ENCODE results near the gene MLN. TPM values are rescaled to one million over a fixed set of nuclear protein-coding genes. Genes with fewer than 3 reads are reported as not detected.

MLN gene
- total RNA-seq, 2 experiments from 2014 or later, result not detected

- H3K27ac Mint-ChIP-seq, result no peak overlapping the region
- no peaks in the 10 kb centered on the region for H3K9me3 Mint-ChIP-seq
- H3K4me3 Mint-ChIP-seq, result no peak overlapping the region
- peaks cover 5% of the 10 kb centered on the region for H3K36me3 Mint-ChIP-seq (ENCODE audit: low read depth)
- H3K27me3 Mint-ChIP-seq (ENCODE audit: low read depth), result no peaks in the 10 kb centered on the region
- peaks cover 29% of the 10 kb centered on the region for H3K4me1 Mint-ChIP-seq (ENCODE audit: low read depth)
- DNase-seq, result no peak
- intact Hi-C loops (cut with micrococcal nuclease), result no loop called here
- CTCF ChIA-PET, result no interaction called here
Observed at GRCh38 chr6:33790379-33790778, 13.4 kb downstream of the MLN start.

GRCh38 chr6:33789550-33789895 lies 14.3 kb downstream of the MLN start:
- peak overlapping the region; percentile 61 for H3K27ac Mint-ChIP-seq
- no peak for DNase-seq
- no peaks in the 10 kb centered on the region for H3K9me3 Mint-ChIP-seq
- no peaks in the 10 kb centered on the region for H3K27me3 Mint-ChIP-seq (ENCODE audit: low read depth)
- H3K36me3 Mint-ChIP-seq (ENCODE audit: low read depth), result peaks cover 11% of the 10 kb centered on the region
- peaks cover 37% of the 10 kb centered on the region for H3K4me1 Mint-ChIP-seq (ENCODE audit: low read depth)
- intact Hi-C loops (cut with micrococcal nuclease), result loop anchor here (2.0 to 10.0 kb wide), 5 partner anchors 67 to 905 kb away; partner anchors contain the start of genes ILRUN, PFDN6, UQCC2 and WDR46
- H3K4me3 Mint-ChIP-seq, result peak overlapping the region; percentile 68
- CTCF ChIA-PET, result no interaction called here

GRCh38 chr6:33788694-33789549 lies 14.9 kb downstream of the MLN start, which contains the start of gene LEMD2:
Gene LEMD2, minus strand, starts transcription at chr6:33789130. Its CDS starts 14 bp downstream, at chr6:33789116.
- Mint-ChIP-seq H3K36me3 (ENCODE audit: low read depth) (peaks cover 15% of the 10 kb centered on the region), H3K27me3 (ENCODE audit: low read depth) (no peaks in the 10 kb centered on the region), H3K9me3 (no peaks in the 10 kb centered on the region), H3K4me1 (ENCODE audit: low read depth) (peaks cover 41% of the 10 kb centered on the region), H3K27ac (peak within 1 kb of the TSS; percentile 92), H3K4me3 (peak within 1 kb of the TSS; percentile 88)
- DNase-seq, result peak; percentile 95
- CTCF ChIA-PET, result interaction anchor here (1.8 kb wide), 1 partner anchor 18 kb away, joined by 7 read pairs; no protein-coding TSS in a partner anchor
- intact Hi-C loops (cut with micrococcal nuclease), result loop anchor here (1.0 to 10.0 kb wide), 6 partner anchors 51 to 906 kb away; partner anchors contain the start of genes ILRUN, PFDN6, UQCC2 and WDR46

GRCh38 chr6:33787954-33788693 lies 15.7 kb downstream of the MLN start:
- H3K4me1 Mint-ChIP-seq (ENCODE audit: low read depth), result peaks cover 45% of the 10 kb centered on the region

GRCh38 chr6:33787346-33787953 lies 16.4 kb downstream of the MLN start:
- Mint-ChIP-seq H3K27me3 (ENCODE audit: low read depth) (no peaks in the 10 kb centered on the region), H3K9me3 (no peaks in the 10 kb centered on the region), H3K27ac (peak overlapping the region; percentile 92), H3K36me3 (ENCODE audit: low read depth) (peaks cover 20% of the 10 kb centered on the region), H3K4me1 (ENCODE audit: low read depth) (peaks cover 45% of the 10 kb centered on the region), H3K4me3 (peak overlapping the region; percentile 88)
- DNase-seq, result no peak
- CTCF ChIA-PET, result interaction anchor here (0.5 to 1.8 kb wide), 4 partner anchors 16 to 1016 kb away, joined by 3 to 7 read pairs (median 5); partner anchors contain the start of gene UQCC2
- intact Hi-C loops (cut with micrococcal nuclease), result loop anchor here (5.0 to 10.0 kb wide), 2 partner anchors 125 to 907 kb away; partner anchors contain the start of gene ILRUN

More at GRCh38 chr6:33787954-33788693, 15.7 kb downstream of the MLN start:
- peak overlapping the region; percentile 92 for H3K27ac Mint-ChIP-seq
- H3K4me3 Mint-ChIP-seq, result peak overlapping the region; percentile 88
- intact Hi-C loops (cut with micrococcal nuclease), result loop anchor here (1.0 to 10.0 kb wide), 6 partner anchors 52 to 907 kb away; partner anchors contain the start of genes ILRUN, PFDN6, UQCC2 and WDR46
- CTCF ChIA-PET, result interaction anchor here (0.5 to 1.8 kb wide), 3 partner anchors 17 to 192 kb away, joined by 5 to 7 read pairs (median 5); partner anchors contain the start of gene UQCC2
- no peaks in the 10 kb centered on the region for H3K27me3 Mint-ChIP-seq (ENCODE audit: low read depth)
- peak; percentile 71 for DNase-seq
- H3K36me3 Mint-ChIP-seq (ENCODE audit: low read depth), result peaks cover 20% of the 10 kb centered on the region
- no peaks in the 10 kb centered on the region for H3K9me3 Mint-ChIP-seq

GRCh38 chr6:33786736-33787135 lies 17.1 kb downstream of the MLN start:
- intact Hi-C loops (cut with micrococcal nuclease), result loop anchor here (5.0 to 10.0 kb wide), 2 partner anchors 126 to 908 kb away; partner anchors contain the start of gene ILRUN
- CTCF ChIA-PET, result interaction anchor here (0.6 to 1.8 kb wide), 4 partner anchors 12 to 970 kb away, joined by 3 to 7 read pairs (median 4); partner anchors contain the start of gene UQCC2
- H3K36me3 Mint-ChIP-seq (ENCODE audit: low read depth), result peaks cover 26% of the 10 kb centered on the region

GRCh38 chr6:33785778-33786177 lies 18.0 kb downstream of the MLN start:
- intact Hi-C loops (cut with micrococcal nuclease), result loop anchor here (5.0 to 10.0 kb wide), 2 partner anchors 127 to 909 kb away; partner anchors contain the start of gene ILRUN
- Mint-ChIP-seq H3K36me3 (ENCODE audit: low read depth) (peaks cover 26% of the 10 kb centered on the region), H3K4me3 (no peak overlapping the region), H3K27ac (no peak overlapping the region), H3K27me3 (ENCODE audit: low read depth) (no peaks in the 10 kb centered on the region), H3K4me1 (ENCODE audit: low read depth) (peaks cover 50% of the 10 kb centered on the region), H3K9me3 (no peaks in the 10 kb centered on the region)
- no peak for DNase-seq
- CTCF ChIA-PET, result interaction anchor here (1.3 to 1.7 kb wide), 2 partner anchors 11 to 14 kb away, joined by 3 to 5 read pairs; no protein-coding TSS in a partner anchor

More at GRCh38 chr6:33786736-33787135, 17.1 kb downstream of the MLN start:
- Mint-ChIP-seq H3K27ac (peak overlapping the region; percentile 56), H3K4me3 (no peak overlapping the region), H3K4me1 (ENCODE audit: low read depth) (peaks cover 50% of the 10 kb centered on the region), H3K27me3 (ENCODE audit: low read depth) (no peaks in the 10 kb centered on the region), H3K9me3 (no peaks in the 10 kb centered on the region)
- DNase-seq, result no peak

- DNase-seq, result no peak
- H3K36me3 Mint-ChIP-seq (ENCODE audit: low read depth), result peaks cover 34% of the 10 kb centered on the region
- H3K4me3 Mint-ChIP-seq, result no peak overlapping the region
- intact Hi-C loops (cut with micrococcal nuclease), result loop anchor here (5.0 to 10.0 kb wide), 2 partner anchors 128 to 910 kb away; partner anchors contain the start of gene ILRUN
- CTCF ChIA-PET, result interaction anchor here (1.7 kb wide), 1 partner anchor 13 kb away, joined by 5 read pairs; no protein-coding TSS in a partner anchor
- H3K27ac Mint-ChIP-seq, result no peak overlapping the region
- H3K9me3 Mint-ChIP-seq, result no peaks in the 10 kb centered on the region
- no peaks in the 10 kb centered on the region for H3K27me3 Mint-ChIP-seq (ENCODE audit: low read depth)
- H3K4me1 Mint-ChIP-seq (ENCODE audit: low read depth), result peaks cover 49% of the 10 kb centered on the region
Observed at GRCh38 chr6:33784787-33785186, 19.0 kb downstream of the MLN start.

- H3K27ac Mint-ChIP-seq, result no peak overlapping the region
- intact Hi-C loops (cut with micrococcal nuclease), result loop anchor here (10.0 kb wide), 1 partner anchor 911 kb away; the partner anchor contains the start of gene ILRUN
- H3K36me3 Mint-ChIP-seq (ENCODE audit: low read depth), result peaks cover 40% of the 10 kb centered on the region
Observed at GRCh38 chr6:33783781-33784520, 19.9 kb downstream of the MLN start.

GRCh38 chr6:33782561-33782960 lies 21.2 kb downstream of the MLN start:
- DNase-seq, result no peak
- Mint-ChIP-seq H3K4me1 (ENCODE audit: low read depth) (peaks cover 43% of the 10 kb centered on the region), H3K4me3 (no peak overlapping the region), H3K9me3 (no peaks in the 10 kb centered on the region), H3K27me3 (ENCODE audit: low read depth) (no peaks in the 10 kb centered on the region), H3K27ac (peak overlapping the region; percentile 10), H3K36me3 (ENCODE audit: low read depth) (peaks cover 46% of the 10 kb centered on the region)
- intact Hi-C loops (cut with micrococcal nuclease), result loop anchor here (10.0 kb wide), 1 partner anchor 912 kb away; the partner anchor contains the start of gene ILRUN
- CTCF ChIA-PET, result no interaction called here

More at GRCh38 chr6:33783781-33784520, 19.9 kb downstream of the MLN start:
- no peak overlapping the region for H3K4me3 Mint-ChIP-seq
- no peaks in the 10 kb centered on the region for H3K27me3 Mint-ChIP-seq (ENCODE audit: low read depth)
- CTCF ChIA-PET, result no interaction called here
- no peak for DNase-seq
- peaks cover 46% of the 10 kb centered on the region for H3K4me1 Mint-ChIP-seq (ENCODE audit: low read depth)
- H3K9me3 Mint-ChIP-seq, result no peaks in the 10 kb centered on the region
